ENCODE data around the gene CAMSAP1.

The CAMSAP1 gene

GRCh38 chr9:135809166-135809565 lies 98.2 kb downstream of the CAMSAP1 start:
- DNase-seq, result no peak

GRCh38 chr9:135805422-135806022 lies 101.8 kb downstream of the CAMSAP1 start:
- DNase-seq, result no peak

GRCh38 chr9:135804581-135805421 lies 102.5 kb downstream of the CAMSAP1 start:
- no peak for DNase-seq

- no peak for DNase-seq
Observed at GRCh38 chr9:135803441-135803840, 103.9 kb downstream of the CAMSAP1 start.

GRCh38 chr9:135802876-135803419 lies 104.4 kb downstream of the CAMSAP1 start:
- DNase-seq, result no peak

GRCh38 chr9:135801070-135801469 lies 106.3 kb downstream of the CAMSAP1 start:
- no peak for DNase-seq

GRCh38 chr9:135799261-135799660 lies 108.1 kb downstream of the CAMSAP1 start:
- no peak for DNase-seq

GRCh38 chr9:135798263-135798585 lies 109.1 kb downstream of the CAMSAP1 start:
- DNase-seq, result no peak

GRCh38 chr9:135797507-135798262 lies 109.7 kb downstream of the CAMSAP1 start:
- no peak for DNase-seq

- DNase-seq, result no peak
Observed at GRCh38 chr9:135796784-135797485, 110.4 kb downstream of the CAMSAP1 start.

- DNase-seq, result no peak
Observed at GRCh38 chr9:135795391-135795790, 112.0 kb downstream of the CAMSAP1 start.

GRCh38 chr9:135794361-135794885 lies 112.9 kb downstream of the CAMSAP1 start:
- no peak for DNase-seq

- DNase-seq, result no peak
Observed at GRCh38 chr9:135794057-135794335, 113.3 kb downstream of the CAMSAP1 start.

- no peak for DNase-seq
Observed at GRCh38 chr9:135793221-135794056, 113.9 kb downstream of the CAMSAP1 start.

- no peak for DNase-seq
Observed at GRCh38 chr9:135792268-135793128, 114.8 kb downstream of the CAMSAP1 start.

- DNase-seq, result no peak
Observed at GRCh38 chr9:135791431-135792267, 115.7 kb downstream of the CAMSAP1 start.

GRCh38 chr9:135790850-135791249 lies 116.5 kb downstream of the CAMSAP1 start:
- no peak for DNase-seq

GRCh38 chr9:135790356-135790755 lies 117.0 kb downstream of the CAMSAP1 start:
- no peak for DNase-seq

- DNase-seq, result no peak
Observed at GRCh38 chr9:135789838-135790291, 117.5 kb downstream of the CAMSAP1 start.

All from NCI-H1092 (cell line).